Immature natural killer cell (primary cell): ENCODE data around the gene OR10H4. TPM values are rescaled to one million over a fixed set of nuclear protein-coding genes. Genes with fewer than 3 reads are reported as not detected.

Experiments used
- polyA plus RNA-seq, 3 donors: library from polyadenylated mRNA; unstranded; fragments of 300-500 nt; fragmentation: Illumina TruSeq; gene quantifications; one replicate each; pipeline ENCODE4 v1.2.3, GENCODE V29; 2021

Gene OR10H4
- polyA plus RNA-seq, 3 donors from 2014 or later: not detected

Other genes starting within 250 kb of the OR10H4 start
- gene OR10H2, start 221.0 kb upstream of the OR10H4 start, polyA plus RNA-seq: not detected
- not detected for gene OR10H3, start 211.0 kb upstream of the OR10H4 start, polyA plus RNA-seq
- not detected for gene OR10H5, start 161.3 kb upstream of the OR10H4 start, polyA plus RNA-seq
- not detected for gene OR10H1, start 133.3 kb upstream of the OR10H4 start, polyA plus RNA-seq
- gene CYP4F2, start 50.9 kb upstream of the OR10H4 start, polyA plus RNA-seq: not detected
- gene CYP4F11, start 14.5 kb upstream of the OR10H4 start, polyA plus RNA-seq: not detected
- gene TPM4, start 127.5 kb downstream of the OR10H4 start, polyA plus RNA-seq: 100 to 1,000 TPM; 106 to 193 (median 107) TPM
- 100 to 1,000 TPM; 110 to 184 (median 126) TPM for gene RAB8A, start 162.9 kb downstream of the OR10H4 start, polyA plus RNA-seq
- 100 to 1,000 TPM in 1 of 3 donors, 10 to 100 TPM in 2; 70.4 to 127 (median 97.4) TPM for gene HSH2D, start 194.7 kb downstream of the OR10H4 start, polyA plus RNA-seq
- gene CIB3, start 224.5 kb downstream of the OR10H4 start, polyA plus RNA-seq: not detected
- gene FAM32A, start 236.4 kb downstream of the OR10H4 start, polyA plus RNA-seq: 100 to 1,000 TPM; 156 to 225 (median 179) TPM
- 100 to 1,000 TPM; 128 to 178 (median 173) TPM for gene AP1M1, start 248.9 kb downstream of the OR10H4 start, polyA plus RNA-seq